AG08395 (cell line): ENCODE results near the gene KCTD5.

Experiments used
- DNase-seq: peaks from one replicate; pipeline ENCODE4 v3.0.0; 2012; ENCODE audit warnings: mixed read lengths, low spot score

Gene KCTD5

GRCh38 chr16:2726923-2727322, 44.6 kb downstream of the KCTD5 start:
- DNase-seq = no peak

- no peak for DNase-seq
Measured at GRCh38 chr16:2728034-2728433, 45.7 kb downstream of the KCTD5 start.

DNA sequence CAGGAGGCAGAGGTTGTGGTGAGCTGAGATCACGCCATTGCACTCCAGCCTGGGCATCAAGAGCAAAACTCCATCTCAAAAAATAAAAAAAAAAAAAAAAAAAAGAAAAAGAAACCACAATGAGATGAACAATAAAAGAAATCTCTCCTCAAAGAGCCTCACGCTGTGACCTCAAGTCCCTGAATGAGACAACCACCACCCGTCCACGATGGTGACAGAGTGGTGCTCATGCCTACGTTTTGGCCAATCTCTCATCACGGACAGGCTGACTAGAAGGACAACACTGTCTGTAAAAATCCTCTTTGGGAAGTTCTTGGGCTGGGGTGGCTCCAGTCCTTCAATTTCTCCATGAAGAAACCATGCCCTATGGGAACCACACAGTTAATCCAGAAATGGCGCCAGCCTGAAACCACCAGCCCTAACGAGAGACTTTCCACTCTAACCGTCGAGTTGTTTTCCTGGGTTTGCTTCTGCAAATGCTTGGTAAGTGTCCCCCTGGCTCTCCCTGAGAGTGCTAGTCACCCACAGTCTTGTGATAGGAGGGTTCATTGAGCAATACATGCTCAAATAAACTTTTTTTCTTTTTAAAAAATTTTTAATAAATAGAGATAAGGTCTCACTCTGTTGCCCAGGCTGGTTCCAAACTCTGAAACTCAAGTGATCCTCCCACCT, 52.7 kb downstream of the KCTD5 start:
- no peak for DNase-seq

GRCh38 chr16:2736476-2737237, 54.3 kb downstream of the KCTD5 start:
- DNase-seq = no peak

DNA sequence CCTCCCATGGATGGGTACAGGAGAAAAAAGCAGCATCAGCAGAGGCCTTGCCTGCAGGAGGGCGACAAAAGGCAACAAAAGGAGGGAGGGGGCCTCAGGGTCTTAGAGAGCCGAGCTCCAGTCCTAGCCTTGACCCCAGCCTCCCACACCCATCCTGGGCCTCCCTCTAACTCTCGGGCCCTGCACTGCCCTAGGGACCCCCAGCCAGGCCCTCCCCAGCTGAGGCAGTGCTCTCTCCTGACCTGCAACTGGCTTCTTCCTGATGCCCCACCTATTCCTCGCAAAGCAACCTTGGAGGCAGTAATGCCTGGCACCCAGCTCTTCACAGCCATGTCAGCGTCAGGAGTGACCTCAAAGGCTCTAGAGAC, 54.9 kb downstream of the KCTD5 start:
- no peak for DNase-seq

GRCh38 chr16:2737895-2738418, 55.6 kb downstream of the KCTD5 start:
- no peak for DNase-seq

- DNase-seq = no peak
Measured at GRCh38 chr16:2738615-2739014, 56.3 kb downstream of the KCTD5 start.

DNA sequence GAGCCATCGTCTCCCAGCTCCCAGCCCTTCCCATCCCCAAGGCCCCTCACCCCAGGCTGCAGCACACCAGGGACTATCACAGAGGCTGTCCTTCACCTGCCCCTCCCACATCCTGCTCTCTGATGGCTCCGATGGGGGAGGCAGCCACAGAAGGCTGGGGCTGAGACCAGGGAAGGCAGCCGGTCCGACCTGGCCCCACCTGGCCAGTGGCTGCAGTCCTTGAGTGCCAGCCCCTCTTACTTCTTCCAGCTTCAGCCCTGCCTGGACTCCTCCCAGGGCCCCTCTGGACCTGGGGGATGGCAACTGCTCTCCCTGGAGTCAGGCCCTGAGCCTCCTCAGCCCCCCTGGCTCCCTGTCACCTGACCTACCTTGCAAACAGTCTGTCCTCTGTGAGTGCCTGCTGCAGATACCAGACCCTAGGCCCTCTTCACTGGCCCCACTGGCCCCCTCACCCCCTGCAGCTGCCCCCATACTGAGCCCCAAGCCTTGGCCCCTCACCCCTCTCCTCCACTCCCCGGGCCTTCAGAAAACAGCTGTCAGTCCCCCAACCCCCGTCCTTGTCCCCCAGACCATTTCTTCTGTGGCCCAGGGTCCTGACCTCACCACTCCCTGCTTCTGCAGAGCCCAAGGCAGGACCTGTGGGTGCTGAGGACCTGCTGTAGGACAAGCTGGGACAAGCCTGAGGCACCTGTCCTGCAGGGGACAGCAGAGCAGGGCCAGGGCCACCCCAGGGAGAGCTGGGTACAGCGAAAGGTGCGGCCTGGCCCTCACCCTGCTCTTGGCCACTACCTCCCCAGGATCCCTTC, 57.5 kb downstream of the KCTD5 start:
- no peak for DNase-seq

DNA sequence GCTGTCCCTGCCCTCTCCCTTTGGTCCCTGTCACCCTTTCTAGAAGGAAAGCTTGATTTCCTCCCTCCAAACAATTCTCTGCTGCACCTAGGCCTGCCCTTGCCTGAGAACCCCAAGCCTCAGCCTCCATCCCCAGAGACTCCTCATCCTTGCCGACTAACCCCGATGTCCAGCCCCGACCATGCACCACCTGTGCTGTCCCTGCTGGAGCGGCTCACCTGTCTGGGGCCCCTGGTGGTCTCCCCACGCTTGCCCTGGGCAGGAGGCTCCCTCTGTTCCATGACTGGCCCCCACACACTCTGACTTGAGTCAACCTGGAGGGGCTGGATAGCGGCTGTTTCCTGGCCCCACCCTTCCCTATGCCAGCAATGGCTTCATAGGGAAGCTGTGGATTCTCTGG, 58.2 kb downstream of the KCTD5 start:
- DNase-seq = no peak

DNA sequence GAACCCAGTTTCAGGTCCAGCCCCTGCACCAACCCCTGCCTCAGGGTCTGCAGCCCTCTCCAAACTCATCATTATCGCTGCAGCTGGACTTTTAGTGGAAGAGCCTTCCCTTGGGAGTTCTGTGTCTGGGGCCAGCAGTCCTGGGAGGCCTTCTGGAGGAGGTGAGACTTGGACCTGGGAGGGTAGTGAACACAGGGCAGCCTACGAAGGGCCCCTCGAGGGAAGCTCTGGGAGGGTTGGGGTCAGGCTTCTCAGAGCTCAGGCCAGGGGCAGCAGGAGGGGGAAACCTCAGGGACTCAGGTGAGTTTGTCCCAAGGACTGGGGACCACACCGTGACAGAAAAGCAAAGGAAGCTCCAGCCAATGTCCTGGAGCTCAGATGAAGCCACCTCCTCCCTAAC, 58.8 kb downstream of the KCTD5 start:
- DNase-seq = no peak

DNA sequence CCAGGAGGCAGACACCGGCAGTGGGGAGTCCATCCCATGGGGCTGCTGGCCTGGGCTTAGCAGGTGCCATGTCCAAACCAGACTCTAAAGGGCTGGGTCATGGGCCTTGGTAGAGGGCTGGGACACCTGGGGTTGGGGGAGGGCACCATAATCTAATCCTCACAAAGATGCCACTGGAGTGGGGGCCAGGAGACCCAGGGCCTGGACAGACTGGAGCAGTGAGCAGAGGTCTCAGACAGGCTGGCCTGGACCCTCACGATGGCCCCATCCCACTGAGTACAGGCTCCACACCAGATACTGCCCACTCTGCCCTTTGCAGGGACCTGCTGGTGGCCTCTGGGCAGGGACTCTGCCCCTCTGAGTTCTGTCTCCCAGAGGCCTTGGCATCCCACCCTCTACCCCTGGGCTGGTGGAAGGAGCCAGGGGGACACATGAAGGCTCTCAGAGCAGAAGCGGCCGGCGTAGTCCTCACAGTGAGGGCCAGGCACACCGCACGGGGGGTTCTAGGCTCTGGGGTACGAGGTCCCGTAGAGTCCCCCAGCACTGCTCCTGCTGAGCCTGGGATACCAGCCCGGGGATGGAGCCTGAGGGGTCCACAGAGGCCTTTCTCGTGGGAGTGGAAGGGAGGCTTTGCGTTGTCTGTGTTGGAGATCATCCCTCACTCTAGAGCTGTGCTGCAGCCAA, 60.1 kb downstream of the KCTD5 start:
- no peak for DNase-seq

GRCh38 chr16:2743007-2743810, 60.9 kb downstream of the KCTD5 start:
- DNase-seq = no peak

GRCh38 chr16:2744711-2745110, 62.4 kb downstream of the KCTD5 start:
- DNase-seq = no peak

DNA sequence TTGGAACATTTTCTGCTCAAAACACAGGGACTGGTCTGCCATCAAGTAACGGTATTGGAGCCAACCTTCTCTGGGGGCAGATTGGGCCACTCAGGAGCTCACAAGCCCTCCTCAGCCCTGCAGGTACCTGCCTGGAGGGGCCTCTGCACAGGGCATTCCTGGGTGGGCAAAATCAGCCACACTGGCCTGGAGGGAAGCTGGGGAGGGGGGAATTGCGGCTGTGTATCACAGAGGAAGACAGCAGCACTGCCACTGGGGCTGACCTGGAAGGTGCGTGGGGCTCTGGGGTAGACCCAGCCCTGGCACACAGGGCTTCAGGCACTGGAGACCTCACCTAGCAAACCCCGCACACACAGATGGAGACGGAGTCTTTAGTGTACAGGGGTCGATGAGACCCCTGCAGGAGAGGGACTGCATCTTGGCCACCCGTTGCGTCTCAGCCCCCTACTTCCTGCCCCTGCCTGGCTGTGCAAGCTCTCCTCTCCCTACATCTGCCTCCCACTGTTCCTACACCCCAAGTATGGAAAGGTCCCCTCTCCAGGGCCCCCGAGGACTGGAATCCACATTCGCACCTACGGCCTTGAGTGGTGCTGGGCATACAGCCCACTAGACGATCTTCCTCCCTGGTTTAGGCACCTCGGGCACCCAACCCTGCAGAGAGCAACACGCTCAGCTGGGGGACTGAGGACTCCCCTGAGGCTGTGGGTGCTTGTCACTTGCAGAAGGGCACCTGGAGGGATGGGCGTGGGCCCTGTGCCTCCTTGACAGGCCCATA, 63.0 kb downstream of the KCTD5 start:
- DNase-seq = no peak

GRCh38 chr16:2745961-2746360, 63.6 kb downstream of the KCTD5 start:
- DNase-seq = no peak

DNA sequence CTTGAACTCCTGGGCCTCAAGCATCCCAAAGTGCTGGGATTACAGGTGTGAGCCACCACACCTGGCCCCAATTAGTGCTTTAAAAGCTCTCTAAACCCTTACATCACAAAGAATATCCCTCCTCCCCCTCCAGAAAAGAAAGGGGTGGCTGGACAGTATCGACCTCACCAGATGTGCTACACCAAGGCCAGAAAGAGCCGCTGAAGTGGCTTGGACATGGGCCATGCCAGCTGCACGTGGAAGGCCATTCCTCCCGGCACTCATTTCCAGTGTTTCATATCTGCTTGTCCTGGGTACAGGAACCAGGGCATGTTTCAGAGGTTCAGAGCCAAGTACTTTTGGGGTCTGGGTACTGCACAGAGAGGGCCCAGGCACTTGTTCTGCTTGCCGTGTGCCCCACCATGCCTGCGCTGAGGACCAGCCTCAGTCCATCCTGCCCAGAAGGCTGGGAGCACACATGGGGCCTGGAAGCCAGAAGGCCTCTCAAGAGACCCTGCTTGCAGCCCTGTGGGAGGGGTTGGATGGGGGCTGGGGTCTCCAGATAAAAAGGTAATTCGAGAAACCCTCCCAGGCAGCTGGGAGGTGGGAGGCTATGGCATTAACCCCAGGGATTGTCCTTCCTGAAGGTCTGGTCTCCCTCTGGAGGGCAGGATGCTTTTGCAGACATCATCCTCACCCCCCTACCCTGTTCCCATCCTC, 66.6 kb downstream of the KCTD5 start:
- no peak for DNase-seq

- DNase-seq = no peak
Measured at GRCh38 chr16:2749476-2749875, 67.2 kb downstream of the KCTD5 start.

DNA sequence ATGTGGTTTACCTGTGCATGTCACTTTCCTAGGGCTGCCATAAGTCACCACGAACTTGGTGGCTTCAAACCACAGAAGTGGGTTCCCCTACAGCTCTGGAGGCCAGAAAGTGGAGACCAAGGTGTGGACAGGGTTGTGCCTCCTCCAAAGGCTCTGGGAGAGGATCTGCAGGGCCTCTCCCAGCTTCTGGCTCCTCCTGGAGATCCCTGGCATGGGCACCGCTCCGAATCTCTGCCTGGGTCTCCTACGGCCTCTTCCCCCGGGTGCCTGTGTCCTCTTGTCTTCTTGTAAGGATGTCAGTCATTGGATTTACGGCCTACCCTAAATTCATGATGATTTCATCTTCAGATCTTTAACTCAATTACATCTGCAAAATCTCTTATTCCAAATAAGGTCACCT, 67.6 kb downstream of the KCTD5 start:
- no peak for DNase-seq

- DNase-seq = no peak
Measured at GRCh38 chr16:2751577-2752034, 69.3 kb downstream of the KCTD5 start.
